ENCODE results near the gene EEF1B2. TPM values are rescaled to one million over a fixed set of nuclear protein-coding genes. Genes with fewer than 3 reads are reported as not detected.
"Not testable (repeated sequence)": the region's sequence is repeated elsewhere in the genome, so short reads cannot be mapped to it uniquely, and the experiment has no call there.

Gene EEF1B2
- total RNA-seq, 1 donor from 2014 or later, result 436 TPM

DNA sequence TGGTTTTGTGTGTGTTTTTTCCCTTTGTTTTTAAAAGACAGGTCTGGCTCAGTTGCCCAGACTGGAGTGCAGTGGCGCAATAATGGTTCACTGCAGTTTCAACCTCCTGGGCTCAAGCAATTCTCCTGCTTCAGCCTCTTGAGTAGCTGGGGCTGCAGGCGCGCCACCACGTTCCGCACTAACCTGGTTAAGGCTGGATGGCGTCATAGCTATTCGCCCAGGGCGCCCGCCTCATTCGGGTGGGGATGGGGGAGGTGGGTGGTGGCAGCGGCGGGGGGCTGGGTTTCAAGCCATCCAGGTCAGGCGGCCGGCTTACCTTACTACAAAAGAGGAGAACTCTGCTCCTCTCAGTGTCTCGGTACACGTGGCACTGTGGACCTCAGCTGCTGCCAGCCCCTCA lies 42.8 kb downstream of the EEF1B2 start:
- no peak for DNase-seq (ENCODE audit: low spot score)
- no peaks in the 10 kb centered on the region for H3K9me3 Mint-ChIP-seq (ENCODE audit: low read depth)
- H3K27ac Mint-ChIP-seq (ENCODE audit: unreplicated experiment), result no peak overlapping the region
- TF ChIP-seq CTCF (IDR thresholded peaks at IDR 0.05), result no peak
- no peak overlapping the region for H3K4me3 Mint-ChIP-seq (ENCODE audit: unreplicated experiment)
- no peaks in the 10 kb centered on the region for H3K36me3 Mint-ChIP-seq (ENCODE audit: low read depth)
- H3K27me3 Mint-ChIP-seq (ENCODE audit: low read depth), result no peaks in the 10 kb centered on the region
- H3K4me1 Mint-ChIP-seq (ENCODE audit: low read depth), result peaks cover 18% of the 10 kb centered on the region

DNA sequence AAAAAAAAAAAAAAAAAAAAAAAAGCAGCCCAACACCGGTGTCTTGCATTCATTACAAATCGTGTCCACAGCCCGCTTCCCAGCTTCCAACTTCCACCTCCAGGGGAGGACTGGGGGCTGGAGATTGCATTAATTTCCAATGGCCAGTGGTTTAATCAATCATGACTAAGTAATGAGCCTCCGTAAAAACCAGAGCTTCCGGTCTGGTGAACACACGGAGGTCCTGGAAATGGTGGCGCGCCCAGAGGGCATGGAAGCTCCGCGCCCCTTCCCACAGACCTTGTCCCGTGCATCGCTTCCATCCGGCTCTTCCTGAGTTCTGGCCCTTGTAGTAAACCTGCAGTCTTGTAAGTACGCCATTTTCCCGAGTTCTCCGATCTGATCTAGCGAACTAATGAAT lies 43.6 kb downstream of the EEF1B2 start:
- no peaks in the 10 kb centered on the region for H3K27me3 Mint-ChIP-seq (ENCODE audit: low read depth)
- TF ChIP-seq CTCF (IDR thresholded peaks at IDR 0.05), result no peak
- H3K9me3 Mint-ChIP-seq (ENCODE audit: low read depth), result no peaks in the 10 kb centered on the region
- no peak overlapping the region for H3K4me3 Mint-ChIP-seq (ENCODE audit: unreplicated experiment)
- H3K4me1 Mint-ChIP-seq (ENCODE audit: low read depth), result peaks cover 14% of the 10 kb centered on the region
- H3K36me3 Mint-ChIP-seq (ENCODE audit: low read depth), result no peaks in the 10 kb centered on the region
- no peak overlapping the region for H3K27ac Mint-ChIP-seq (ENCODE audit: unreplicated experiment)
- no peak for DNase-seq (ENCODE audit: low spot score)

DNA sequence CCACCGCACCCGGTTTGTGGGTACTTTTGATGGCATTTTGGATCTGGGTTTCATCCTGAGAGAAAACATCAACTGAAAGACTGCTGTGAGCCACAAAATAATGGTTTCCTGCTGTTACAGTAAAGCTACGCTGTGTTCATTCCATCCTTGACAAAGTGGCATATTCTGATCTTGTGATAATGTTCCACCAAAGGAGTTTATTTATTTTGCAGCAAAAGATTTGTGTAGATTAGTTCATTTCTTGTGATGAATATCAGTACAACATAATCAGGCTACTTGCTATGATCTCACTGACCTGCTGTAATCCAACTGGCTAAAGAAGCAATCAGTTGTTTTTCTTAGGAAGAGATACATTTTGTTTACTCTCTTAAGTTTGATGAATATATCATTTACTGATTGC lies 45.0 kb downstream of the EEF1B2 start:
- no peak overlapping the region for H3K27ac Mint-ChIP-seq (ENCODE audit: unreplicated experiment)
- no peak overlapping the region for H3K4me3 Mint-ChIP-seq (ENCODE audit: unreplicated experiment)
- H3K27me3 Mint-ChIP-seq (ENCODE audit: low read depth), result no peaks in the 10 kb centered on the region
- peaks cover 6% of the 10 kb centered on the region for H3K4me1 Mint-ChIP-seq (ENCODE audit: low read depth)
- DNase-seq (ENCODE audit: low spot score), result no peak
- no peaks in the 10 kb centered on the region for H3K36me3 Mint-ChIP-seq (ENCODE audit: low read depth)
- no peak for TF ChIP-seq CTCF (IDR thresholded peaks at IDR 0.05)
- no peaks in the 10 kb centered on the region for H3K9me3 Mint-ChIP-seq (ENCODE audit: low read depth)

- DNase-seq (ENCODE audit: low spot score); H3K27ac Mint-ChIP-seq (ENCODE audit: unreplicated experiment); H3K9me3 Mint-ChIP-seq (ENCODE audit: low read depth); H3K27me3 Mint-ChIP-seq (ENCODE audit: low read depth); H3K4me3 Mint-ChIP-seq (ENCODE audit: unreplicated experiment); H3K36me3 Mint-ChIP-seq (ENCODE audit: low read depth): not testable (repeated sequence)
- H3K4me1 Mint-ChIP-seq (ENCODE audit: low read depth), result peaks cover 20% of the 10 kb centered on the region
These were observed 47.6 kb downstream of the EEF1B2 start for GRCh38 chr2:206207316-206207715.

- Mint-ChIP-seq H3K9me3 (ENCODE audit: low read depth) (no peaks in the 10 kb centered on the region), H3K4me1 (ENCODE audit: low read depth) (peaks cover 34% of the 10 kb centered on the region), H3K36me3 (ENCODE audit: low read depth) (no peaks in the 10 kb centered on the region), H3K27ac (ENCODE audit: unreplicated experiment) (no peak overlapping the region), H3K4me3 (ENCODE audit: unreplicated experiment) (no peak overlapping the region), H3K27me3 (ENCODE audit: low read depth) (no peaks in the 10 kb centered on the region)
- no peak for DNase-seq (ENCODE audit: low spot score)
- no peak for TF ChIP-seq CTCF (IDR thresholded peaks at IDR 0.05)
These were observed 49.2 kb downstream of the EEF1B2 start for GRCh38 chr2:206208900-206209299.

- Mint-ChIP-seq H3K27me3 (ENCODE audit: low read depth) (no peaks in the 10 kb centered on the region), H3K4me3 (ENCODE audit: unreplicated experiment) (peak overlapping the region; percentile 66), H3K36me3 (ENCODE audit: low read depth) (no peaks in the 10 kb centered on the region), H3K9me3 (ENCODE audit: low read depth) (no peaks in the 10 kb centered on the region), H3K4me1 (ENCODE audit: low read depth) (peaks cover 28% of the 10 kb centered on the region), H3K27ac (ENCODE audit: unreplicated experiment) (peak overlapping the region; percentile 97)
- no peak for TF ChIP-seq CTCF (IDR thresholded peaks at IDR 0.05)
- DNase-seq (ENCODE audit: low spot score), result no peak
These were observed 52.1 kb downstream of the EEF1B2 start for GRCh38 chr2:206211657-206212255.
